Measurements from ENCODE around the gene KIAA0232.
"Not testable (repeated sequence)": the region's sequence is repeated elsewhere in the genome, so short reads cannot be mapped to it uniquely, and the experiment has no call there.

The KIAA0232 gene

DNA sequence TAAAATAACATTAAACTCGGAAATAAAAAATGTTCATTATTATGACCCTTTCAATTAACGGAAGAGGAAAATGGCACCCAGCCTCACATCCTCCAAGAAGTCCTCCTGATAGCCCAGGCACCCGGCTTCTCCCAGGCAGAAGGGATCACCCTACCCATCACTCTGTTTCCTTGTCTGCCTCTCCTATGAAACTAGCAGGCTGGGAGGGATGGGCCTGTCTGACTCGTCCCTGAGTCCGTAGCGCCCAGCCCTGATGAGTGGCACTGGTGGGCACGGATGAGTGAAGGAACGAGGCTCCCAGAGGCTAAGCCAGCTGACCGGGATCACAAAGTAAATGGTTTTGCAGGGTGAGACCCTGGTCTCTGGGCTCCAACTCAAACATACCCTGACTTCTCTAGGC is 28.6 kb upstream of the KIAA0232 start:
- in situ Hi-C loops (cut with HindIII; ENCODE audit: low sequenced_read_pairs): no loop called here

DNA sequence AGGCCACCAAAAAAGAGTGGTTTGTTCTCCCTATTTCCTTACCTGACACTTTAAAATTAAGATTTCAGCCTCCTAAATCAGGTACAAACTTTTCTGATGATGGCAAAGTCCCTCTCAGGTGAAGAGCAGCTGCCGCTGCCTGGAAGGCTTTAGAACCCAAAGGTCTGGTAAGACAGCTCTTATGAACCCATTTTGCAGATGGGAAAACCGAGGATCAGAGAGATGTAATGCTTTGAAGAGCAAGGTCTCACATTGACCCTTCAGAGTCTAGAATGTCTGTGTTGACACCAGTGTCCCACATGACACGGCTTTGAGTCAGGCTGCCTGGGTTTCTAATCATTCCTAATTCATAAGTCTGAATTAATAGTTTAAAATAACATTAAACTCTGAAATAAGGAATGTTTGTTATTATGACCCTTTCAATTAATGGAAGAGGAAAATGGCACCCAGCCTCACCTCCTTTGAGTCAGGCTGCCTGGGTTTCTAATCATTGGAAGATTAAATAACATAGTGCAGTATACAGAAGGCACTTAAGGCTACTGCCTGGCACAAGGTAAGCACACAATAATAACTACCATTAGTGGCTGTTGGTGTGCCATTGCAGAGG is 27.9 kb upstream of the KIAA0232 start:
- in situ Hi-C loops (cut with HindIII; ENCODE audit: low sequenced_read_pairs): no loop called here

DNA sequence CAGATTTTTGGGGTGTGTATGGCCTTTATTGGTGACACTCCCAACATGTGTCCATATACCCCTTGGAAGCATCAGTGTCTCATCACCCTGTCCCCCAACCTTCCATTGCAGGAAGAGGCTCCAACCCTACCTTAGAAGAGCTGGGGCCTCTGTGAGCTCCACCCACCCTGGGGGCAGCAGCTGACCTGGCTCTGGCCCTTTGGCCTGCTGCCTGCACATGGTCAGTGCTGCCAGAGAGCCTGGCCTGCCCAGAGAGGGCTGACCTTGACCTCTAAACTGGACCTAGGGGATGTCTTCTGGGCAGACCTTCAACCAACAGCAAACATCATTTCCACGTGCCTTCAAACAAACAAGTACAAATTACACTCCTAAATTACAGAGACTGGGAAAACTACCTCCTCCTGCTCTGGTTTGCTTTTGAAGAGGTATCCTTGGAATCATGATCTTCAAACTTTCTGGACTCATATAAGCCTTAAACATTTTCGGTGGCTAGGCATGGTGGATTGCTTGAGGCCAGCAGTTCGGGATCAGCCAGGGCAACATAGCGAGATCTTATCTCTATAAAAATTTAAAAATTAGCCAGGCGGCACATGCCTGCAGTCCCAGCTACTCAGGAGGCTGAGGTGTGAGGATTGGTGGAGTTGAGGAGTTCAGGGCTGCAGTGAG is 27.3 kb upstream of the KIAA0232 start:
- in situ Hi-C loops (cut with HindIII; ENCODE audit: low sequenced_read_pairs): no loop called here

DNA sequence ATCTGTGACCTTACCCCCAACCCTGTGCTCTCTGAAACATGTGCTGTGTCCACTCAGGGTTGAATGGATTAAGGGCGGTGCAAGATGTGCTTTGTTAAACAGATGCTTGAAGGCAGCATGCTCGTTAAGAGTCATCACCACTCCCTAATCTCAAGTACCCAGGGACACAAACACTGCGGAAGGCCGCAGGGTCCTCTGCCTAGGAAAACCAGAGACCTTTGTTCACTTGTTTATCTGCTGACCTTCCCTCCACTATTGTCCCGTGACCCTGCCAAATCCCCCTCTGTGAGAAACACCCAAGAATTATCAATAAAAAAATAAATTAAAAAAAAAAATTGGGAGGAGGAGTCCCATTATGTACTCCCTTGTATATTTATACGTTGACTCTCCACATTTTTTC is 26.2 kb upstream of the KIAA0232 start:
- in situ Hi-C loops (cut with HindIII; ENCODE audit: low sequenced_read_pairs): not testable (repeated sequence)

DNA sequence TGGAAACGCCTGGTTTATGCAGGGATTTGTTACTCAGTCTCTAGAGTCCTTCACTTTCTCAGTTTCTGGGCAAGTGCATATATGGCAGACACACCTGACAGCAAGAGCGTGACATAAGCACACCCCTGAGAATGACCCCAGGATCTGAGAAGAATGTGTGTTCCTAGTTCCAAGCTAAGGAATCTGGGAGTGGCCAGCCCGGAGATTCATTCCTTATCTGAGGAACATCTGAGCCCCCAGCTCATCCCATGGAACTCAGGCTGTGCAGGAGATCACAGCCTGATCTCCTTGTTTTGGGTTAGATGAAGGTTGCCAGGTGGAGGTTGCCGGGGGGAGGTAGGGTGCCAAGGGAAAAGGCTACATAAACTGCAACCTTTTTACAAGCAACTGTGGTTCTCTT is 23.8 kb upstream of the KIAA0232 start:
- in situ Hi-C loops (cut with HindIII; ENCODE audit: low sequenced_read_pairs): no loop called here

DNA sequence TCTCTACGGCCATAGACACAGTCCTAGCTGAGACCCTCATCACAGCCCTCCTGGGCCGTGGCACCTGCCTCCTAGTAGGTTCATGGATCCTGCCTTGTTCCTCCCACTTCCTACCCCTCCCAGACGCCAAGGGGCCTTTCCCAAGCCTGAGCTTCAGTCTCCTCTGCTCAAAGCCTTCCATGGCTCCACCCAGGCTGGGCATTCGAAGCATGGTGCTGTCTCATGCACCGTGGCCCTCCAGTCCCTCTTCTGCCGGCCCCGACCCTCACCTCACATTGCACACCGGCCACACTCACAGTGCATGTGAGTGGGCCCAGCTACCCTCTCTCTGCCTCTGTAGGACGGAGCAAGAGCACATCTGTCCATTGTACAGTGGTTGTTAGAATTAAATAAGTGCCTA is 21.7 kb upstream of the KIAA0232 start:
- in situ Hi-C loops (cut with HindIII; ENCODE audit: low sequenced_read_pairs): no loop called here

DNA sequence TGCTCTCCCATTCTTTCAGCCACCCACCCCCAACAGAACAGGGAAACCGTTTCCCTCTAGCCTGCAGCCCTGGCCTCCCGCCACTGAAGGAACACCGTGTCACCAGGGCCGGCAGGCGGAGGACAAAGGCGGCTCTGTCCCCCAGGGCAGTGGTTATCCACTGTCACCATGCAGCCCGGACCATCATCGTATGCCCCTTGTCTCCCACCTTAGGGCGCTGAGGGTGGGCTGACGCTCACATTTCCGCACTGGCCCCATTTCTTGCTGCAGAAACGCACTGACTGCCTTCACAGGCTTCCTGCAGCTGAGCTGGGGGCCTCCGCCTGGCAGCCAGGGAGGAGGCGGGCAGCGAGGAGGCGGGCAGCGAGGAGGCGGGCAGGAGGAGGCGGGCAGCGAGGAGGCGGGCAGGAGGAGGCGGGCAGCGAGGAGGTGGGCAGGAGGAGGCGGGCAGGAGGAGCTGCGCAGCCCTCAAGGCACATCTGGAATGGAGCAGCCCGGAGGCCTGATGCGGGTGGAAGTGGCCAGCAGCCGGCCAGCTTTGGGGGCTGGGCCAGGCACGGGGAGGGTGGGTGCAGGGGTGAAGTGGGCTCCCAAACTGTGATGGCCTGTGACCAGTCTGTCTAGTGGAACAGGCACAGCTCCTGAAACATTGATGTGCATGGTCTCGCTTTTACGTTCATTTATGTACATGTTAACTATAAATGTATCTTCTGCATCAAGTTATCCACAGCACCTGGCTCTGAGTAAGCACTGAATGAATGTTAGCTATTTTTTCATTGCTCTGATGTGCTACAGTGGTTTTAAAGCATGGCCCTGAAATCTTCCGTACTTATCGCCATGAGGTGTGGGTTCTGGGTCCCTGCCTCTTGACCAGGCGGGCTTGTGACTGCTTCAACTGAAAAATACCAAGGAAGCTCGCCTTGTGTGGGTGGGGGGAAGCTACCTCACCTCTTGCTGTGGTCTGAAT is 20.6 kb upstream of the KIAA0232 start:
- in situ Hi-C loops (cut with HindIII; ENCODE audit: low sequenced_read_pairs): no loop called here

DNA sequence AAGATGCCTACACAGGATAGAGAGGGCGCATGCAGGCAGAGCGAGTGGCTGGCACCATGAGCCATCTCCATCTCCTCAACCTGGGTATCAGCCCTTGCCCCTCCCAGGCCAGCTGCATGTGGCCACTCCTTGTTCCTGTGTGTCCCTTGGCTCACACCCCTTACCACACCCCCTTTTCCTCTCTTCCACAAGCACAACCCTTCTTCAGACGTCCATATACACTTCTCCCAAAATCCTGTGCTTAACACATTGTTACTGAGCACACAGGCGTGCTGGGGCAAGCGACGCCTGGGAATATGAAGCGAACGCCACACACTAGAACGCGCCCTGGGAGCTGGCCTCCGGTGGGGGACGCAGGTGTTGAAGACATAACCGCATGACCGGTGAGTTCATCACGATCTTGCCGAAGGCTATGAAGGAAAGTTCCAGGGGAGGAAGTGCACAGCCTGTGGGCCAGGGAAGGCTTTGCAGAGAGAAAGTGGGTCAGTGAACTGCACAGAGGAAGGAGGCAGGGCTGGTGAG is 19.1 kb upstream of the KIAA0232 start:
- in situ Hi-C loops (cut with HindIII; ENCODE audit: low sequenced_read_pairs): no loop called here

DNA sequence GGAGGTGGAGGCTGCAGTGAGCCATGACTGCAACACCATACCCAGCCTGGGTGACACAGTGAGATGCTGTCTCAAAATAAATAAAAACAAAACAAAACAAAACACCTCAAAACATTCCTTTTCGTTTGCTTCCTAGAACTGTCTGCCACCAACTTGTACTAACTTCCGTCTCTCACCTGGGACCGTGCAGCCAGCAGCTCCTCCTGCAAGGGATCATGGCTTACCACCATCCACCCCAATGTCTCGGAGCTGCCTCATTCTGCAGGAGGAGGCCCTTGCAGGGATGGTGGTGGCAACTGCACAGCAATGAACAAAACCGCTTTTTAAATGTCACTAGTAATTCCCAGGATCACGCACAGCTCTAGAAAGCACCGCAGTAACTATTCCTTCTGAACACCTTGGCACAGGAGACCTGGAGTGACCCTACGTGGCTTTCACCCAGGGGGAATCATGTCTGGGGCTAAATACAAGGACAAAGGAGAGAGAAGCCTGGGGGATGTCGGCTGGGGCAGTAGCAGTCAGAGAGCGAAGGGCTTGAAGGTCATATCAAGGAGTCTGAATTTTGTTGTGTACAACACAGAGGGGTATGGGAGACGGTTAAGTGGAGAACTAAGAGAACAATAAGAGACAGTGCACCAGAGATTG is 17.4 kb upstream of the KIAA0232 start:
- in situ Hi-C loops (cut with HindIII; ENCODE audit: low sequenced_read_pairs): loop anchor here (5.0 kb wide), 1 partner anchor 102 kb away; no protein-coding TSS in a partner anchor

DNA sequence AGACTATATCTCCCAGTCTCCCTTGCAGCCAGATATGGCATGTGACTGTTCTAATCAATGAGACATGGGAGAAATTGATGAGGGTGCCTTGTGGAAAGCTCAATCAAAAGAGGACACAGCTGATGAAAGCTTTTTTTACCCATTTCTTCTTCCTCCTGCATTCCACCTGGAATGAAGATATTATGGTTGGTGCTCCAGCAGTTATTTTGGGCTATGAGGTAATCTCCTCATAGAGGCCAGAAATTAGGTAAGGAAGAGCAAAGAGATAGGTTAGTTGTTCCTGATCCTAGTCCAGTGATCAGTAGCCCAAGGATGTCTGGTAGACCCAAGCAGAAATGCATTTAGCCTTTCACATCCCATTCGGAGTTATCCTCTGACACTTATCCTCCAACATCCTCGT is 16.8 kb upstream of the KIAA0232 start:
- in situ Hi-C loops (cut with HindIII; ENCODE audit: low sequenced_read_pairs): loop anchor here (5.0 kb wide), 1 partner anchor 102 kb away; no protein-coding TSS in a partner anchor

DNA sequence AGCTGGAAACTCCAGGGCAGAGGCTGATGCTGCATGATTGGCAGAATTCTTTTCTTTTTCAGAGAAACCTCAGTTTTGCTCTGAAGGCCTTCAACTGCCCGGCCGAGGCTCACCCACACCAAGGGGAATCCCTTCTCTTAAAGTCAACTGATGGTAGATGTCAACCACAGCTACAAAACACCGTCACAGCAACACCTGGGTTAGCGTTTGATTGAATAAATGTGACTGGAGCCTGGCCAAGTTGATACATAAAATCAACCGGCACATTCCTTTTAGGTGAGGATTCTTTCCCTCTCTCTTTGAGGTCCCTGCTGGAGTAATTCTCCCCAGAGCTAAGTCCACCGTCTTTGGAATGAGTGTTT is 15.2 kb upstream of the KIAA0232 start:
- in situ Hi-C loops (cut with HindIII; ENCODE audit: low sequenced_read_pairs): loop anchor here (5.0 kb wide), 1 partner anchor 100 kb away; no protein-coding TSS in a partner anchor

DNA sequence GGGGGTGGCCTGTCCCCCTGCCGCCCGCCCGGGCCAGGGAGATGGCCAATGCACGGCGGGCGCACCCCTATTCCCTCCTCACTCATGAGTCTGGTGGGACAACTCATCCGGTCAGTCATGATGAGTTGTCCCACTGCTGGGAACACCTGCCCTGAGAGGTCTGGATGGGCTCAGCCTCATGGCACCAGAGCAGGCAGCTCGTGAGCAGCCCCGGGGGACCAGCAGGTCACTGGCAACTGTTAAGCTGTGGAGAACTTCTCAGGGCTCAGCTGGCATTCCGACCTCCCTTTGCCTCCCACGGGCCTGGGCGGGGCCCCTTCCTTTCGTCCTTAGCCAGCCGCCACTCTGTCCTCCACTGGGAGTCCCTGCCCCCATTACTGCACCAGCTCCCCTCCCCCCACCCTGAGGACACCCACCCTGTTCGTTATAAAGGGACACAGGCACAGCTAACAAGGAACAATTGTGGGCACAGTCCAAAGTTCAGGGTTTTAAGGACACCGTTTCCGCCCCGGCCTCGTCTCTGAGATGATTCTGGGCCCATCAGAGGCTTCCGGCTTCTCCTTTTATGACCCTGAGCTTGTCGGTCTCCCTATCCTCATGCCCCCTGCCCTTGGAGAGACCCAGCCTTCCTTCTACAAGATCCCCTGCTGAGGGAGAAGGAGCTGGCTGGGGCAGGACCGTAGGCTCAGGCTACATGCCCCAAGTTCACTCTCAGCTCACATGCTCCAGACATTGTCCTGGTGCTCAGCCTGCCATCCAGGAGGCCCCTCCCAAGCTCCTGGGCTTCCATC is 14.6 kb upstream of the KIAA0232 start:
- in situ Hi-C loops (cut with HindIII; ENCODE audit: low sequenced_read_pairs): loop anchor here (5.0 kb wide), 1 partner anchor 99 kb away; no protein-coding TSS in a partner anchor

DNA sequence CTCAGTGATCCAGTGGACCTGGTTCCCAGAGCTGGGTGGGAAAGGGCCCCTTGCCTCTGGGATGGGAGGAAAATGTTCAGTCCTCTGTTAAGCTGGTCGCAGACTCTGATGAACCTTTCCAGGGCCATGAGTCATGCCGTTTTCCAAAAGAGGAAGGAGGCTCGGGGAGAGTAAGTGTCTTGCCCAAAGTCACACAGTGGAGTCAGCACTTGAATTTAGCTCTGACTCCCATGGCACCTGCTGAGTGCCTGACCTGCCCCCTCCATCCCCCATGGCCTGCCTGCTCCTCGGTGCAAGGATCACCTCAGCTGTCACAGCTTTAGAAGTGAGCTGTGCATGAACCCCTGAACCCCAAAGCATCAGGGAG is 14.0 kb upstream of the KIAA0232 start:
- in situ Hi-C loops (cut with HindIII; ENCODE audit: low sequenced_read_pairs): loop anchor here (5.0 kb wide), 1 partner anchor 99 kb away; no protein-coding TSS in a partner anchor

DNA sequence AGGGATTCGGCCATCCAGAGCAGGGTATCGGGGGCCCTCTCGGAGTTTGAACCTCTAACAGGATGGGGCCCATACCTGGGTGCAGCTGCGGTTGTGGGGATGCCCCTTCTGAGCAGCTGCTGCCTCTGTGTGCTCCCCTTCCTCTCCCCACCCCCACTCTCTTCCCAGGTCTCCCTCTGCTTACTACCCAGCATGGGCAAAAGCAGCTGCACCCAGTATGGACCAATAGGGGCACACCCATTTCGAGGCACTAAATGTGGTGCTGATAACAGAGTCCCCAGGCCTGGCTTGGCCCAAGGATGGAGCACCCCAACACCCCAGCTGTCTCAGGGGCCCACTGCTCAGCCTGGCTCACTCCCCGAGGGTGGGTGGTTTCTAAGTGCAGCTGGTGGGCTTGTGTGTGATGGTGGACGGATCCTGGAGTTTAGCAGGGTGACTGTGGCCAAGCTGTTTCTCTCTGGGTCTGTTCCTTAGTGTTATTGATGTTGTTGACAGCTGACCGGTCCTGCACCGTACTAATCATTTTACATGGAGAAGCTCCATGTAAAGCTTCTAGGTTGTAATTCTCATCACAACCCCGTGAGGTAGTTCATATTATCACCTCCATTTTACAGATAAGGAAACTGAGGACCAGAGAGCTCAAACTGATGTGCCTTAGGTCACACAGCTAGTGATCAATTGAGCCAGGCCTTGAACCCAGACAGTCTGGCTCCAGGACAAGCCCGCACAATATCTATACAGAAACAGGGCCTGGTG is 13.1 kb upstream of the KIAA0232 start:
- in situ Hi-C loops (cut with HindIII; ENCODE audit: low sequenced_read_pairs): loop anchor here (5.0 kb wide), 1 partner anchor 98 kb away; no protein-coding TSS in a partner anchor

DNA sequence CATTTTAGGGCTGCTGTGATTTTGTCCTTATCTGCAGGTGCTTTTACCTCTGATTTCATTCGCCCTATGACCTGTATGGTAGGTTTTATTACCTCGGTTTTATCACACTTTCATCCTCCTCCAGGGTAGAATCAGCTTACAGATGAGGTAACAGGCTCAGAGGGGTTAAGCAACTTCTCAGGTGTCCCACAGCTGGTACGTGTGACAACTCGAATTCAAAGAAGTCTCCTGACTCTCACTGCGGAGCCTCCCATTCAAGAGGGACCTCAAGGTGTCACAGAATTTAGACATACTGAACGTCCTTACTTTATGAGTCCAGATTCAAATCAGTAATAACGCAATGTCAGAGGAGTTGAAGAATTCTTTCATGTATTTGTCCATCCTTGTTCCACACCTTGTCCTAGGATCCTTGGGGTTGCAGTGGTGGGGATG is 12.5 kb upstream of the KIAA0232 start:
- in situ Hi-C loops (cut with HindIII; ENCODE audit: low sequenced_read_pairs): loop anchor here (5.0 kb wide), 1 partner anchor 97 kb away; no protein-coding TSS in a partner anchor

DNA sequence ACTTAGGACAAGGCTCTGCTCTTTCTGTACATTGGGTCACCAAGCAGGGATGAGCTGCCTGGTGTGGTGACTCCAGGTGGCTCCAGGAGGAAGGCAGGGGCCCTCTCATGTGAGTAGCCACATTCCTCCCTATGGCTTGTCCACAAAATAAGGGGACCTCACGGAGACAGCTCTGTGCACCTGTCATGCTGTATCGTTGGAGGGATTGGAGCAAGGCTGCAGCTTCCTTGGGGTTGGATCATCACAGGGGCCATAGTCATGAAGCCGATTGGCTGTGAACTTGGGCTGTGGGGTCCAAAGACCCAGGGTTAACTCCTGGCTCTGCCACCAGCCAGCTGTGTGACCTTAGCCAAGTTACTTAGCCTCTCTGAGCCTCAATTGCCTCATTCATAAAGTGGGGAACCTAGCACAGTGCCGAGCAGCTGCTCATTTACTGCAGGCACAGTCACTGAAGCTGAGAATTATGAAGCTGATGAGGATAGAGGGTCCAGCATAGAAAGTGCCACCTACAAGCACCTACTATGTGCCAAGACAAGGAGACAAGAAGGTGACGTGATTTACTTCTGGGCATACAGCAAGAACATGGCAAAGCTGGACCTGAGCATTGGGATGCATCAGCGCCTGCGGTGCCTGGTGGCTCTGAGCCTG is 11.8 kb upstream of the KIAA0232 start:
- in situ Hi-C loops (cut with HindIII; ENCODE audit: low sequenced_read_pairs): no loop called here

DNA sequence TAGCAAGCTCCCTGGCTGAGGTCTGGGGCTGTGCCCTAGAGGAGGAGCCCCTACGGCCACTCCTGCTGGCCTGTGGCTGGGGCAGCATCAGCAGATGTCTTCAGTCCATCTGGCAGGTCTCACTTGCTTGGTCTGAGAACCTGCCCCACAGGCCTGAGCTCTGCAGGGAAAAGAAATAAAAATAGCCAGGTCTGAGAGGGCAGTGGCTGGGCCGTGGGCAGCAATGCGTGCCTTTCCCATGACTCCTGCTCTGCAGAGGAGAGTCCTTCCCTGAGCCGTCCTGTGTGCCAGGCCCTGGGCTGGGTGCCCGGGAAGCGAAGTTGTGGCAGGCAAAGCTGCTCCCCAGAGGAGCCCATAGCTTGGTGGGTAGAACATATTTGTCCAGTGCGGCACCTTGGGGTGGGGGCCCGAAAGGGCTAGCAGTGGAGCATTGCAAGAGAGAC is 11.3 kb upstream of the KIAA0232 start:
- in situ Hi-C loops (cut with HindIII; ENCODE audit: low sequenced_read_pairs): no loop called here

DNA sequence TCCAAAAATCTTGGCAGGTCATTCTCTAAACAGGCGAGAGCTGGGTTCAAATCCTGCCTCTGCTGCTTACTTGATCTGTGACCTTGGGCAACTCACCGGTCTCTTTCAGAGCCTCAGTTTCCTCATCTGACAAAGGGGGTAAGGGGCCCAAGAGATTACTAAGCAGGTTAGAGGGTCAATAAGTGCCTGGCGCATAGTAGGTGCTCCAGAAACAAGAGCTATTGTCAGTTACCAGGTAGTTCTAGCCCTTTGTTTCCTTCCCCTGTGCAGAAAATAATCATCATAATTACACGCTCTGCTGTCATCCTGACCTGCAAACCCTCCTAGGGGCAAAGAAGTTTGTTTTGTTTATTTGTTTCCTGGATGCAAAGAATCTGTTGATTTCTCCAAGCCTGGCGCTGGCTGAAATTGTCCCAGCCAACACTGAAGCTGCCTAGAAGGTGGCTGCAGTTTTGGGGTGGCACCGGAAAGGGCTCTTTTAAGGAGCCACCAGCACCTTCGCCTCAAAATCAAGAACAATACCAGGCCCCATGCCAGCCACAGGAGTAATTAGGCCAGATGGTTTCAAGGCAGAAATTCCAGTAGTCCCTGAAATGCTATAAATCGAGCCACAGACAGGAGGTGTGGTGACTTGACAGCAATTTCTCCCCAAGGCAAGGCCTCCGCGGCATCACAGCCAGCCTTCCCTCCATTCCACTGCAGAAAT is 10.2 kb upstream of the KIAA0232 start:
- in situ Hi-C loops (cut with HindIII; ENCODE audit: low sequenced_read_pairs): no loop called here
